Thymus (tissue), 11 donors: Measurements from ENCODE around the gene NEK10. TPM values are rescaled to one million over a fixed set of nuclear protein-coding genes. Genes with fewer than 3 reads are reported as not detected.

Experiments
- DNase-seq, 9 donors: peaks; one replicate each; pipeline ENCODE4 v3.0.0-alpha.2; 2013; ENCODE audit warnings: low spot score in 9 of 9, low read depth in 6 of 9, missing footprints in 1 of 9
- H3K27ac ChIP-seq, 2 donors: one replicate each; pipeline ENCODE4 v1.5.1; 2013; ENCODE audit warnings: control low read depth in 1 of 2, low read depth in 1 of 2, low read length in 1 of 2, mild to moderate bottlenecking in 1 of 2, moderate library complexity in 1 of 2
- H3K27me3 ChIP-seq, 2 donors: one replicate each; pipeline ENCODE4 v1.5.1; 2013; ENCODE audit warnings: low read length in 1 of 2; ENCODE audit not compliant: control insufficient read depth in 2 of 2, insufficient read depth in 1 of 2
- H3K36me3 ChIP-seq, 2 donors: one replicate each; pipeline ENCODE4 v1.5.1; 2013; ENCODE audit warnings: low read length in 1 of 2, mild to moderate bottlenecking in 1 of 2, moderate library complexity in 1 of 2; ENCODE audit not compliant: control insufficient read depth in 2 of 2, insufficient read depth in 2 of 2
- H3K4me1 ChIP-seq, 2 donors: one replicate each; pipeline ENCODE4 v1.5.1; 2013; ENCODE audit warnings: low read length in 2 of 2; ENCODE audit not compliant: control insufficient read depth in 2 of 2, insufficient read depth in 2 of 2
- H3K4me3 ChIP-seq, 2 donors: one replicate each; pipeline ENCODE4 v1.5.1; 2013; ENCODE audit warnings: low read length in 2 of 2, control low read depth in 1 of 2, mild to moderate bottlenecking in 1 of 2
- H3K9me3 ChIP-seq, 2 donors: one replicate each; pipeline ENCODE4 v1.5.1; 2013; ENCODE audit warnings: low read length in 1 of 2, mild to moderate bottlenecking in 1 of 2; ENCODE audit not compliant: control insufficient read depth in 2 of 2, insufficient read depth in 1 of 2
- whole genome bisulfite sequencing: extraction: QIAGEN DNeasy Blood & Tissue Kit; methylation state at CpG from one replicate; pipeline ENCODE4 v1.1.7; 2013; 5-methylcytosine and 5-hydroxymethylcytosine counted together
- polyA plus RNA-seq: library from polyadenylated mRNA; stranded (reverse); fragments of 200-250 nt; gene quantifications from one replicate; pipeline ENCODE4 v1.2.3, GENCODE V29; 2013
- total RNA-seq: library from RNA; stranded (reverse); fragments of 120-200 nt; gene quantifications from one replicate; pipeline ENCODE4 v1.2.4, GENCODE V29; 2013
- donor health status: healthy.

Gene NEK10
- total and polyA plus RNA-seq, 2 donors = 0.76 to 0.87 TPM

DNA sequence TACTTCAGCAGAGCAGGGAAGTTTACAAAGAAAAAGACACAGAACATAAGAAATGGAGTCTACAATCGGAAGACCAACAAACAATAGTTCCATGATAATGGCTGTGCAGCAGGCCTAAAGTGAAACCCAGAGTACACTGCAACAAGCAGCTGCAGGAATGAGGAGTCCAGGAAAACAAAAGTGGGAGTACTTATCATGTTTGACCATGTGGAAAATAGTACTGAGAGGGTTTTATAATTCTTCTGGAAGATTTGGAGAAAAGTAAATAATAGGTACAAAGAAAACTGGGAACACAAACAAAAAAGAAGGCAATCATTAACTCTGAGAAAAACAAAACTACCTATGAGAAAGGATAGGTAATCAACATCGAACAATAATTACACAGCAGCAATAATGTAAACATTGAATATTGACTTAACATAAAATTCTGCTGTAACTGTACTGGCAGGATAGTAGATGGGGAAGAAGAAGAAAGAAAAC lies 87.5 kb downstream of the NEK10 start:
- 98% methylated on average over 2 of the region's 2 CpGs for WGBS
- Histone ChIP-seq H3K4me3 (no peak overlapping the region), H3K27ac (no peak overlapping the region), H3K9me3 (no peaks in the 10 kb centered on the region), H3K27me3 (no peaks in the 10 kb centered on the region), H3K4me1 (no peaks in the 10 kb centered on the region), H3K36me3 (no peaks in the 10 kb centered on the region)
- no peak for DNase-seq

DNA sequence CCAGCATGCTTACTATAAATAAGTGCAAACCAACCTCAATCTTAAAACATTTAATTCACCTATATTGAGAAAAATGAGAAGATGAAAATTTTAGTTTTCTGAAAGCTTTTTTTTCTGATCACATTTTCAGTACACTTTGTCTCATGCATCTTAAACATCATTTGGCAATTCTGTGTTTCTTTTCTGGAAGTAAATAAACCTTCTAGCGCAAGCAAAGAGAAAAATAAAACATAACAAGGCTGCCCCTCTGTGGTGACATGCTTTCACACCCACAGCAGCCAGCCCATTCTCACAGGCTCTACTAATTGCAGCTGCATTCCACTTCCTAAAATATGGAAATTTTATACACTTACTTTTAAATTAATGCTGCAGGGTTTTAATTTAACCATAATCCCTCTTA lies 90.1 kb downstream of the NEK10 start:
- Histone ChIP-seq H3K4me3 (no peak overlapping the region), H3K36me3 (no peaks in the 10 kb centered on the region), H3K27me3 (no peaks in the 10 kb centered on the region), H3K9me3 (no peaks in the 10 kb centered on the region), H3K4me1 (no peaks in the 10 kb centered on the region), H3K27ac (no peak overlapping the region)
- DNase-seq = no peak
- 88% methylated on average over 1 of the region's 1 CpG for WGBS

DNA sequence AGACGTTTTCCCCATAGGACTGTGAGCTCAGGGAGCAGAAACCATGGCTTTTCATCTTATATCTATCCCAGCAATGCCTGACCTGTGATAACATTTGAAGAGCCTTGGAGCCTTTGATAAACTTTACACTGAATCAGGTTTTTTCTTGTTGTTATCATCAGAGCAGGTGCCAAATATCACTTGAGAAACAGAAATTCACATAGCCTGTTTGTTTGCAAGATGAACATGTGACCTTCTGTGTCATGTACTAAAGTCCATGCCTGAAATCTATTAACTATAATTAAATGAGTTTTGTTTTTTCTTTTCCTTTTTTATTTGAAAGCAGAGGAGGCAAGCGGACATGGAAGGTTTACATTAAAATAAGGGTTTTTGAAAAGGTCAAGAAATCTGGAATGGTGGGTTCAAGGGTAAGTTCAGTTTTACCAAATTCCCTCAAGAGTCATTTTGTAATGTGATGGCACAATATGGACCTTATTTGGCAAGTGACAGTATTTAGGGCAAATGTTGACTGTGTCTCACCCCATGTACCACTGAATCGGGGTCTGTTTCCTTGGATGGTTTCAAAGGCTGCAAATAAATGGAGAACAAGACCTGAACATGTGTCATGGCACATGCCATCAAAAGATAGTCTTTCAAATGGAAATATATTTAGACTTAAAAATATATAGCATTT lies 90.7 kb downstream of the NEK10 start:
- no peak overlapping the region for H3K4me3 ChIP-seq
- no peak for DNase-seq
- no peaks in the 10 kb centered on the region for H3K4me1 ChIP-seq
- no peaks in the 10 kb centered on the region for H3K27me3 ChIP-seq
- WGBS = 95% methylated on average over 3 of the region's 3 CpGs
- no peaks in the 10 kb centered on the region for H3K36me3 ChIP-seq
- no peak overlapping the region for H3K27ac ChIP-seq
- no peaks in the 10 kb centered on the region for H3K9me3 ChIP-seq

DNA sequence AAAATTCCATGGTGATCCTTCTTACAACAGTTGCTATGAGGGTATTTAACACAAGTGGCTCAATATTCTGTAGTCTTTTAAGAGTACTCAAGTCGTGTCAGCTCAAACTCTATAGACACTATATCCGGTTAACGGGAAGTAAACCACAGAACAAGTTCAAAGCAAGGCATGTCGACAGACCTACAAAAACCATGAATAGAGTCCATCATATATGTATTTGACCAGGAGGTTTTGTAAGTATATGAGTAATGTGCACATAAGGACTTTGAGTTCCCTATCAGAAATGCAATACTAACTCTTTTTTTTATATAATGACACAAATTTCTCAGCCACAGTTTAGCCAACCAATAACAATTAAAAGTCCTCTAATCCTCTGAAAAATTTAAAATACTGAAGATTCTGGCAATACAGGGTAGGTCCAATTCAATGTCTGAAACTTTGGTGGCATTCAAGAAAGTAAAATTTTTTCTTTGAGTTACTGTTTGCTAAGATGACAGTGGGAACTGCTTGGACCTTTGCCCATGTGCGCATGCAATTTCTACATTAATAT lies 93.7 kb downstream of the NEK10 start:
- DNase-seq = no peak
- no peaks in the 10 kb centered on the region for H3K27me3 ChIP-seq
- WGBS = 97% methylated on average over 5 of the region's 5 CpGs
- H3K4me1 ChIP-seq = no peaks in the 10 kb centered on the region
- H3K9me3 ChIP-seq = no peaks in the 10 kb centered on the region
- H3K27ac ChIP-seq = no peak overlapping the region
- no peak overlapping the region for H3K4me3 ChIP-seq
- H3K36me3 ChIP-seq = no peaks in the 10 kb centered on the region

DNA sequence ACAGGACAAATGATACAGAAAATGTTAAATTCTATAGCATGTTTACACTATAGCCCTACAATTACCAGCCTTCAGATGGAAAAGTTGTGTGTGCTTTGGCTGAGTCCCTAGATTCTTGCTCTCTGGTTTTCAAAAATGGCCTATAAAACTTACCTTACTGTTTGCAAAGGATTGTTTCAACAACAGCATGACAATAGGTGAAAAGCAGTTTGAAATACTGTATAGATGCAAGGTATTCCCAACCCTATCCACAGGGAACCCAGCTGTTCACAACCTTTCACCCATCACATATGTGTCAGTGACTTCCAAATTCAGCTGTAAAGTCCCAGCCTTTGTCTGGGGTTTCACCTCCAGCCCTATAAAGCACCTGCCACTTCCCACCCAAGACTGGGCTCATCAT lies 97.3 kb downstream of the NEK10 start:
- no peak for DNase-seq
- no peaks in the 10 kb centered on the region for H3K9me3 ChIP-seq
- H3K27ac ChIP-seq = no peak overlapping the region
- H3K27me3 ChIP-seq = no peaks in the 10 kb centered on the region
- H3K4me3 ChIP-seq = no peak overlapping the region
- no peaks in the 10 kb centered on the region for H3K4me1 ChIP-seq
- no peaks in the 10 kb centered on the region for H3K36me3 ChIP-seq

DNA sequence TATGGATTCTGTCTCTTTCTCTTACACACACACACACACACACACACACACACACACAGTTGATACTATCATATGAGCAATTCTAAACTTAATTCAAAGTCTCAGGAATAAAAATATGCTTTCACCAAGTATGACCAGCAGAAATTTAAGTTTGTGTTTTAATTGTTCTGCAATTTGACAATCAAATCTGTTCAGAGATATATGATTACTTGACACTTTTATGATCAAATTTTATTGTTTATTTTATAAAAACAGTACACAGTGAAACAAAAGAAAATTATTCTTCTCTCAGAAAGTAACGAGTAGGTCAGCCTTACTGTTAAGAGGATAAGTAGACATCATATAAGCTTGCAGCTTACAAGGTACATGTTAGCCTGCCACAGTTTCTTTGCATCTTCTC lies 114.3 kb downstream of the NEK10 start:
- H3K36me3 ChIP-seq = no peaks in the 10 kb centered on the region
- DNase-seq = no peak
- no peaks in the 10 kb centered on the region for H3K4me1 ChIP-seq
- no peak overlapping the region for H3K4me3 ChIP-seq
- H3K9me3 ChIP-seq = no peaks in the 10 kb centered on the region
- WGBS = 94% methylated on average over 1 of the region's 1 CpG
- no peak overlapping the region for H3K27ac ChIP-seq
- H3K27me3 ChIP-seq = no peaks in the 10 kb centered on the region

DNA sequence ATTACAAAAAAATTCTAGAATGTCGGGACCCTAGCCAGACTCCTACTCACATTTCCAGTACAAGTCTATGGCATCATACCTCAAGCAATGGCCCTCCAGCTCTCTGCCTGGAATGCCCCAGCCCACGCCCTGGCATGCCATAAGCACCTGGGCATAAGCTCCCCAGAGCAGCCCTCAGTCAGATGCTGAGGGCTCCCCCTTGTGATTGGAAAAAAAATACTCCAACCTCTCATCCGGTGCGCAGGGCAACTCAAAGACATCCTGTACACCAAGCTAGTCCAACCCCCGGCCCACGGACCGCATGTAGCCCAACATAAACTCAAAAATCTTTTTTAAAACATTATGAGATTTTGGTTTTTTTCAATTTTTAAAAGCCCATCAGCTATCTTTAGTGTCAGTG lies 115.4 kb downstream of the NEK10 start:
- Histone ChIP-seq H3K36me3 (no peaks in the 10 kb centered on the region), H3K4me3 (no peak overlapping the region), H3K27me3 (no peaks in the 10 kb centered on the region), H3K4me1 (no peaks in the 10 kb centered on the region), H3K27ac (no peak overlapping the region), H3K9me3 (no peaks in the 10 kb centered on the region)
- 51% methylated on average over 7 of the region's 7 CpGs for WGBS
- DNase-seq = peak in 6 of 9 donors; percentile 2 to 51 (median 26)

DNA sequence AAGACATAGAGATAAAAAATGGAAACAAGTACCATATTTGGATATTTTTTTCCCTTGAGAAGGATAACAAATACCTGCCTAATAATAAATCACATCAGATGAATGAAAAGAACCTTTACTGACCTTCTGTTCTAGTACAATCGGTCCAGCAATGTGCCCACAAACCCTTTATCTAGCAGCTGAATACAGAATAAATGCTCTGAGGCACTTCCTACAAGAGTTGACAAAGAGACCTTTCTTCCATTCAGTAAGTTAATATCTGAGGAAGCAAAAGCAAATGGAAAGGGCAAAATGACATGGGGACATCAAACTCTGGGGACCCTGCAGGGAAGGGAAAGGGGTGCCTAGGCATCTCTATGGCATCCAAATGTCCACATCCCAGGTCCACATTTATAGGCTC lies 115.8 kb downstream of the NEK10 start:
- DNase-seq = no peak
- no peaks in the 10 kb centered on the region for H3K9me3 ChIP-seq
- no peak overlapping the region for H3K27ac ChIP-seq
- WGBS = 75% methylated on average over 1 of the region's 1 CpG
- no peak overlapping the region for H3K4me3 ChIP-seq
- no peaks in the 10 kb centered on the region for H3K4me1 ChIP-seq
- H3K27me3 ChIP-seq = no peaks in the 10 kb centered on the region
- H3K36me3 ChIP-seq = no peaks in the 10 kb centered on the region

DNA sequence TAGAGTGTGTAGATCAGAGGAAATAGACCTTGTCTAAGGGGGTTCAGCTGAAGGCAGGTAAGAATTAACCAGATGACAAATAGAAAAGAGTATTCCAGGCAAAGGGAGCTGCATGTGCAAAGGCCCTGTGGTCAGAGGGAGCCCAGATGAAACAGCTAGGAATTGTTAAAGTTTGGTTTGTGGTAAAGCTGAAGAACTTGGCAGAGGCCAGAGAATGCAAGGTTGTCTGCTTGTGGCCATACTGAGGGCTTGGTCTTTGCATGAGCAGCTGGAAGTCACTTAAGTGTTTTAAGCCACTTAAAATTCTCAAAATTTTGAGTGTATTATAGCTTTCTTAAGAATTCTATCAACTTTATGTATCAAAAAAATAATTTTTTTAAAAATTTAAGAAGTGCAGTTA lies 116.5 kb downstream of the NEK10 start:
- no peaks in the 10 kb centered on the region for H3K27me3 ChIP-seq
- H3K4me3 ChIP-seq = no peak overlapping the region
- H3K36me3 ChIP-seq = no peaks in the 10 kb centered on the region
- H3K4me1 ChIP-seq = no peaks in the 10 kb centered on the region
- no peak overlapping the region for H3K27ac ChIP-seq
- DNase-seq = no peak
- no peaks in the 10 kb centered on the region for H3K9me3 ChIP-seq
